RCC 7860 (cell line): ENCODE measurements around the gene HAO2.

Source experiments
- DNase-seq: peaks from one replicate; pipeline ENCODE4 v3.0.0-alpha.2; 2015; ENCODE audit warnings: low spot score
- FAIRE-seq: peaks from 2 replicates; lab custom pipeline; 2012; peaks lifted over from hg19 to GRCh38; lab: Jason Lieb, UNC

Gene HAO2

GRCh38 chr1:119429687-119430086 is 61.1 kb downstream of the HAO2 start:
- DNase-seq (no peak), FAIRE-seq (no peak)

- DNase-seq (no peak), FAIRE-seq (no peak)
Observed at GRCh38 chr1:119430486-119430885, 61.9 kb downstream of the HAO2 start.

DNA sequence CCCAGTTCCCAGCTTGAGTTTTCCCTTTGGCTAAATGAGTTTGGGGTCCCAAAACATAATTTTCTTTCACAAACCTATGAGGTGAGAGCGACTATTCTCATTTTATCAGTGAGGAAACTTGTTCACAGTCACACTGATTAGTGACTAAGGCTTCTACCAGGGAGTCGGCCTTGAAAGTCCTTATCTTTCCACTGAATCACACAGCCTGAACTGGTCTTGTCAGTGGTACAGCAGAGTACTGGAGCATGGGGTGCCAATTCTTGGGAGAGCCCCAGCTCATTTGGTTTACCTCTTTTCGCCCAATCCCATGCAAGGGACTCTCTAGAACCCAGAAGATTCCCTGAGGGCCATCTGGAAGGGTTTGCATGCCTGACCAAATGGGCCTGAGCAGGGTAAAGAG is 63.3 kb downstream of the HAO2 start:
- no peak for FAIRE-seq
- DNase-seq: no peak

- no peak for DNase-seq
- no peak for FAIRE-seq
Observed at GRCh38 chr1:119435052-119435451, 66.5 kb downstream of the HAO2 start.

GRCh38 chr1:119438761-119439160 is 70.2 kb downstream of the HAO2 start:
- FAIRE-seq (no peak), DNase-seq (no peak)

DNA sequence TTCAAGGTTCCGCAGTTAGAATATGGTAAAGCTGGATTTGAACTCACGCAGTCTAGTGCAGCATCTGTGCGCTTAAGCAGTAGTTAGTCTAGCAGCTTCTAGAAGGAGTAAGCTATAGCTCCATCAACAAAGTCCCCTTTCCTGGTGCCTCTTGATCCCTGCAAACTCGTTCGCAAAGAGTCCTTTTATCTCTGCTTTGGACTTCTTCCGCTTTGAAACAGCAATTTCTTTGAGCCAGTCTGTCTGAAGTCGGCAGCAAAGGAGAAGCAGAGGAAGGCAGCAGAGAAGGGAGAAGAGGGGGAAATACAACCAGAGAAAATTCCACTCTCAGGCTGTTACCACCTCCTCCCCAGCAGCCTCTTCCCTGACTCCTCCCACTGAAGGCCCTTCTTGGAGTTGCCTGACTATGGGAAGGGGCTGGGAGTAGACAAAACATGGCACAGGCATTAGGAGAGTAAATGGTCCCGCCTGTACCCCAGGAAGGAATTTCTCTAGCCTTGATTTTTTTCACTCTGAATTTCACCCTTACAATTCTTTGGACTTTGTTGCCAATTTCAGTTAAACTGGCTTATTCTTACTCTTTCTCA is 72.2 kb downstream of the HAO2 start:
- FAIRE-seq: no peak
- no peak for DNase-seq

- no peak for FAIRE-seq
- DNase-seq: no peak
Observed at GRCh38 chr1:119442756-119443155, 74.2 kb downstream of the HAO2 start.
